HepG2 (cell line): ENCODE results near the gene EVC. TPM values are rescaled to one million over a fixed set of nuclear protein-coding genes. Genes with fewer than 3 reads are reported as not detected.

Experiments
- ATAC-seq: fragments of 200-7000 bp; cut with Tn5 transposase; 3 replicates; pipeline ENCODE4 v1.9.1; 2020; ENCODE audit warnings: mild to moderate bottlenecking, moderate library complexity
- BruUV-seq: library from RNA; stranded (reverse); fragments of 400-500 nt; replicated peaks from 2 replicates; lab custom pipeline; 2021; lab: Mats Ljungman, UMichigan
- CTCF ChIA-PET: fragments of 300-600 bp; formaldehyde crosslinking; extraction: SDS; loops from one replicate; lab custom pipeline; 2021; ENCODE audit warnings: low total read pairs, inconsistent platforms, low intra/inter-chr PET ratio; lab: Yijun Ruan, JAX
- POLR2A ChIA-PET: fragments of 350-600 bp; sonication (Branson Sonifier 250); formaldehyde crosslinking; loops from one replicate; lab custom pipeline; 2020; ENCODE audit warnings: antibody characterized with exemption, inconsistent platforms; lab: Yijun Ruan, JAX
- DNase-seq: peaks from one replicate; pipeline ENCODE4 v3.0.0-alpha.2; 2015; ENCODE audit warnings: low spot score
- FAIRE-seq: peaks from 3 replicates; lab custom pipeline; 2011; peaks lifted over from hg19 to GRCh38; lab: Jason Lieb, UNC
- H2AFZ ChIP-seq: one replicate; pipeline ENCODE4 v1.6.1; 2011; ENCODE audit warnings: low read length, inconsistent platforms
- H3K27ac ChIP-seq: fragments of 300-600 bp; 3 replicates; pipeline ENCODE4 v1.8.0; 2011; ENCODE audit warnings: mixed run types, mild to moderate bottlenecking, mixed read lengths, low read length, inconsistent platforms; ENCODE audit not compliant: insufficient read depth; ENCODE audit errors: extremely low read length
- H3K27me3 ChIP-seq, 2 experiments: fragments of 200-600 bp in 1 of 2; 2 replicates in 1 of 2; 3 replicates in 1 of 2; pipeline versions ENCODE4 v1.6.0 to v1.8.0; 2011; ENCODE audit warnings: low read length in 2 of 2, mild to moderate bottlenecking in 2 of 2, moderate library complexity in 2 of 2, inconsistent platforms in 1 of 2; ENCODE audit not compliant: insufficient read depth in 2 of 2, control insufficient read depth in 1 of 2
- H3K36me3 ChIP-seq, 2 experiments: fragments of 200-600 bp in 1 of 2; replicated peaks in 1 of 2; 2 replicates in 1 of 2; 3 replicates in 1 of 2; pipeline versions ENCODE4 v1.5.1 to v1.8.0; 2011; ENCODE audit warnings: low read length in 2 of 2, inconsistent platforms in 1 of 2; ENCODE audit not compliant: insufficient read depth in 2 of 2, control insufficient read depth in 1 of 2
- H3K4me1 ChIP-seq: 2 replicates; pipeline ENCODE4 v1.5.1; 2012; ENCODE audit warnings: low read length, inconsistent platforms; ENCODE audit not compliant: insufficient read depth
- H3K4me2 ChIP-seq: 2 replicates; pipeline ENCODE4 v1.6.0; 2011; ENCODE audit warnings: low read depth, low read length, inconsistent platforms
- H3K4me3 ChIP-seq, 3 experiments: fragments of 200-600 bp in 1 of 3; sonication (generic), shearing (Covaris generic) in 1 of 3; replicated peaks in 1 of 3; 2 replicates each; pipeline ENCODE4 v1.5.1; 2011 to 2016; ENCODE audit warnings: low read length in 3 of 3, inconsistent platforms in 2 of 3, low read depth in 2 of 3, mild to moderate bottlenecking in 2 of 3, control low read depth in 1 of 3, mixed read lengths in 1 of 3; ENCODE audit not compliant: insufficient read depth in 1 of 3
- H3K79me2 ChIP-seq: one replicate; pipeline ENCODE4 v1.6.1; 2011; ENCODE audit warnings: low read length, inconsistent platforms; ENCODE audit not compliant: insufficient read depth
- H3K9ac ChIP-seq: 2 replicates; pipeline ENCODE4 v1.6.0; 2011; ENCODE audit warnings: mild to moderate bottlenecking, low read depth, low read length, inconsistent platforms; ENCODE audit not compliant: insufficient read depth
- H3K9me3 ChIP-seq: 2 replicates; pipeline ENCODE4 v1.5.1; 2012; ENCODE audit warnings: mild to moderate bottlenecking, low read length
- H4K20me1 ChIP-seq: 2 replicates; pipeline ENCODE4 v1.6.0; 2011; ENCODE audit warnings: inconsistent platforms, mild to moderate bottlenecking, low read length, moderate library complexity; ENCODE audit not compliant: insufficient read depth
- FIP1L1 ChIP-seq: fragments of 200-400 bp; formaldehyde crosslinking; IDR thresholded peaks from 2 replicates; pipeline ENCODE4 v1.6.1; 2018; ENCODE audit warnings: low read depth, mild to moderate bottlenecking, low read length, moderate library complexity, borderline replicate concordance; ENCODE audit not compliant: insufficient read depth
- GABPA ChIP-seq, 2 experiments: IDR thresholded peaks; 2 replicates each; pipeline ENCODE4 v1.6.1; 2011 to 2016; ENCODE audit warnings: low read depth in 2 of 2, low read length in 1 of 2, missing biosample characterization in 1 of 2, missing genetic modification characterization in 1 of 2
- HMG20A ChIP-seq: IDR thresholded peaks from 2 replicates; pipeline ENCODE4 v1.6.1; 2016; ENCODE audit warnings: borderline replicate concordance
- HNRNPH1 ChIP-seq: fragments of 200-400 bp; formaldehyde crosslinking; optimal IDR thresholded peaks from 2 replicates; pipeline ENCODE3; 2017; ENCODE audit warnings: mild to moderate bottlenecking, low read depth, low read length
- MAFG ChIP-seq: sonication (generic); formaldehyde crosslinking; IDR thresholded peaks from 2 replicates; pipeline ENCODE4 v1.5.1; 2020; ENCODE audit warnings: mild to moderate bottlenecking, missing genetic modification reagents
- NFIC ChIP-seq: IDR thresholded peaks from 2 replicates; pipeline ENCODE4 v1.6.1; 2012; ENCODE audit warnings: mild to moderate bottlenecking, low read length, inconsistent platforms
- POLR2G ChIP-seq: fragments of 200-400 bp; formaldehyde crosslinking; IDR thresholded peaks from 2 replicates; pipeline ENCODE4 v1.6.1; 2018; ENCODE audit warnings: mild to moderate bottlenecking, low read depth, low read length, moderate library complexity
- RELA ChIP-seq: sonication (generic); formaldehyde crosslinking; IDR thresholded peaks from 2 replicates; pipeline ENCODE4 v1.4.0; 2020; ENCODE audit warnings: missing genetic modification reagents
- SMAD1 ChIP-seq: sonication (generic); formaldehyde crosslinking; IDR thresholded peaks from 2 replicates; pipeline ENCODE4 v1.4.0; 2020; ENCODE audit warnings: missing genetic modification reagents, low read depth, mild to moderate bottlenecking, borderline replicate concordance
- SOX13 ChIP-seq, 3 experiments: fragments of 450-650 bp in 1 of 3; sonication (generic) in 1 of 3; formaldehyde crosslinking in 1 of 3; IDR thresholded peaks in 2 of 3; conservative IDR thresholded peaks in 1 of 3; 2 replicates each; pipeline versions ENCODE4 v1.5.0 to v1.6.1; 2016 to 2020; ENCODE audit warnings: antibody characterized with exemption in 1 of 3, mild to moderate bottlenecking in 1 of 3, missing compliant biosample characterization in 1 of 3, missing genetic modification reagents in 1 of 3, moderate library complexity in 1 of 3
- TBL1XR1 ChIP-seq: fragments of 150-350 bp; IDR thresholded peaks from 2 replicates; pipeline ENCODE4 v1.6.1; 2014; ENCODE audit warnings: borderline replicate concordance, low read length; ENCODE audit not compliant: partially characterized antibody
- ZFP1 ChIP-seq: IDR thresholded peaks from 2 replicates; pipeline ENCODE4 v1.6.1; 2016
- ZNF598 ChIP-seq: sonication (generic); formaldehyde crosslinking; IDR thresholded peaks from 2 replicates; pipeline ENCODE4 v1.5.1; 2020; ENCODE audit warnings: mild to moderate bottlenecking, missing genetic modification reagents, borderline replicate concordance
- ZSCAN21 ChIP-seq: sonication (generic); formaldehyde crosslinking; IDR thresholded peaks from 2 replicates; pipeline ENCODE4 v1.8.0; 2022; ENCODE audit warnings: mild to moderate bottlenecking, missing genetic modification reagents, moderate library complexity, borderline replicate concordance
- WGBS: methylation state at CpG from one replicate; pipeline ENCODE4 v1.1.6; 2017; ENCODE audit warnings: low lambda C conversion rate; 5-methylcytosine and 5-hydroxymethylcytosine counted together
- in situ Hi-C: cut with HindIII; loops from 2 replicates; pipeline ENCODE4 v1.10.0; 2017; ENCODE audit warnings: low pct_unique_long_range_greater_than_20kb; ENCODE audit not compliant: extremely low pct_ligation_motif_present
- intact Hi-C: fragments of 100-400 bp; cut with micrococcal nuclease; formaldehyde crosslinking; loops from one replicate; pipeline ENCODE4 v1.10.0; 2022; ENCODE audit not compliant: unreplicated experiment
- polyA plus RNA-seq, 8 experiments: library from polyadenylated mRNA; depleted of rRNA in 3 of 8; stranded (reverse) in 7 of 8; unstranded in 1 of 8; fragments of >200 nt; fragmentation: Illumina TruSeq in 4 of 8; extraction: Trizol in 4 of 8; gene quantifications; 2 replicates each; pipeline versions ENCODE4 v1.2.1 to v1.2.3, GENCODE V29; 2011 to 2016; ENCODE audit warnings: low read depth in 4 of 8, missing spikeins in 1 of 8, mixed read lengths in 1 of 8; ENCODE audit not compliant: insufficient read depth in 1 of 8
- total RNA-seq, 5 experiments: library from RNA; depleted of rRNA; stranded (reverse); fragments of >200 nt; fragmentation: Illumina TruSeq; extraction: Trizol; gene quantifications; 2 replicates each; pipeline ENCODE4 v1.2.3, GENCODE V29; 2016; ENCODE audit warnings: low read depth in 1 of 5
- TF ChIP-seq, protein P1 (sequence below), 2 experiments: fragments of 450-650 bp in 1 of 2; sonication (generic) in 1 of 2; formaldehyde crosslinking; IDR thresholded peaks; 2 replicates each; pipeline versions ENCODE4 v1.5.0 to v1.8.0; 2020 to 2022; ENCODE audit warnings: mild to moderate bottlenecking in 1 of 2, missing genetic modification reagents in 1 of 2
- TF ChIP-seq, protein P2 (sequence below): sonication (generic); formaldehyde crosslinking; IDR thresholded peaks from 2 replicates; pipeline ENCODE4 v1.8.0; 2022; ENCODE audit warnings: mild to moderate bottlenecking, missing genetic modification reagents, moderate library complexity

Gene EVC
- total and polyA plus RNA-seq, 2 of the 13 experiments (the other 11 are each of a cell fraction or from before 2014, with no cell fraction given): 3.1 to 4.9 TPM

DNA sequence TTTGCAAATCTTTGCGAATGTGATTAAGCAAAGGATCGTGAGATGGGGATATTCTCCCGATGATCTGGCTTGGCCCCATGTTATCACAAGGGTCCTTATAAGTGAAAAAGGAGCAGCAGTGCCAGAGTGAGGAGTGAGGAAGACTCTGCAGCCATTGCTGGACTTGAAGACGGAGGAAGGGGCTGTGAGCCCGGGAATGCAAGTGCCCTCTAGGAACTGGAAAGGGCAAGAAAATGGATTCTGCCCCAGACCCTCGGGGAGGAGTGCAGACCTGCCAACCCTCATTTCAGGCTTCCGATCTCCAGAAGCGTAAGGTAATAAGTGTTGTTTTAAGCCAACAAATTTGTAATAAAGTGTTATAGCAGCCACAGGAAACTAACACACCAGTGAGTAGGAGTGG is 76.3 kb downstream of the EVC start (continued):
- TF ChIP-seq POLR2G: no peak
- TF ChIP-seq, all 625 proteins: peak for 0

DNA sequence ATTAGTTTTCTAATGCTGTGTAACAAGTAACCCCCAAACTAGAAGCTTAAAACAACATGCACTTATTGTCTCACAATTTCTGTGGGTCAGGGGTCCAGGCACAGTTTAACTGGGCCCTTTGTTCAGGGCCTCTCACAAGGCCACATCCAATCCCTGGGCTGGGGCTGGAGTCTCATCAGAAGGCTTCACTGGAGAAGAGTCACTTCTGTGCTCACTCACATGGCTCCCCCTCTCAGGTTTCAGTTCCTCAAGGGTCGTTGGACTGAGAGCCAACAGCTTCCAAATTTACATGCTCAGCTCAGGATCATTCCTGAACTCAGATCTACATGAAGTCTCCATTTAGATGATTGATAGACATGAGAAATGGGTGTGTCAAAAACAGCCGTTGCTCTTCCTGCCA is 77.1 kb downstream of the EVC start:
- Histone ChIP-seq H3K4me2 (no peak overlapping the region), H2AFZ (no peak overlapping the region), H3K36me3 (peaks cover 14 to 38% of the 10 kb centered on the region in 2 experiments), H3K9me3 (no peaks in the 10 kb centered on the region), H3K27ac (no peak overlapping the region), H3K4me1 (no peaks in the 10 kb centered on the region), H3K9ac (no peak overlapping the region), H3K79me2 (no peaks in the 10 kb centered on the region), H3K4me3 (no peak overlapping the region), H4K20me1 (no peaks in the 10 kb centered on the region), H3K27me3 (no peaks in the 10 kb centered on the region; a peak in 1 of 5 replicates)
- in situ Hi-C loops (no loop called here), intact Hi-C loops (no loop called here)
- CTCF ChIA-PET: no interaction called here
- FAIRE-seq (no peak), DNase-seq (no peak), ATAC-seq (no peak)
- no peak for TF ChIP-seq MAFG
- 80% methylated on average over 2 of the region's 2 CpGs for WGBS
- BruUV-seq: no TSS peak
- POLR2A ChIA-PET: no interaction called here

DNA sequence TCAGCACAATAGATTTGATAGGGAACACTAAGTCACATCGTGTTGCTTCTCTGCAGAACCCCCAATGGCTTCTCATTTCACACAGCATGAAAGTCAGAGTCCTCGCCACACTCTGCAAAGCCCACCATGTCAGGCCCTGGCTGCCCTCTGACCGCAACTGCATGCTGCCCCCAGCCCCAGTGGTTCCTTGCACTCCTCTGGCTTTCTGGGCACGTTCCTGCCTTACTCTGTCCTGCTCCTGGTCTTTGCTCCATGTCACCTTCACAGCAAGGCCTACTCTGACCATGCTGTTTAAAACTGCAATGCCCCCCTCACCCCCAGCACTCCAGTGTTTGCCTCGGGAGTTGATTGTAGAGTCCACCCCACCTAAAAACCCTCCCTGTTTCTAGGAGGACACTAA is 78.1 kb downstream of the EVC start:
- DNase-seq (no peak), ATAC-seq (no peak), FAIRE-seq (no peak)
- H3K4me3 ChIP-seq: no peak overlapping the region
- H3K4me2 ChIP-seq: no peak overlapping the region
- H3K79me2 ChIP-seq: no peaks in the 10 kb centered on the region
- BruUV-seq: no TSS peak
- ChIA-PET POLR2A (no interaction called here), CTCF (no interaction called here)
- H3K9ac ChIP-seq: no peak overlapping the region
- H3K36me3 ChIP-seq: peaks cover 13 to 33% of the 10 kb centered on the region in 2 experiments; a peak in 4 of 5 replicates
- H2AFZ ChIP-seq: no peak overlapping the region
- H3K9me3 ChIP-seq: no peaks in the 10 kb centered on the region
- H3K4me1 ChIP-seq: no peaks in the 10 kb centered on the region
- in situ Hi-C loops: no loop called here
- H3K27me3 ChIP-seq: no peaks in the 10 kb centered on the region; a peak in 1 of 5 replicates
- H4K20me1 ChIP-seq: no peaks in the 10 kb centered on the region
- H3K27ac ChIP-seq: no peak overlapping the region
- 85% methylated on average over 5 of the region's 5 CpGs for WGBS
- intact Hi-C loops: no loop called here
- TF ChIP-seq ZNF598 (CRISPR knock-in tag) (no peak), SOX13 (IDR thresholded peaks at IDR 0.05) (no peak), SOX13 (CRISPR knock-in tag; conservative IDR thresholded peaks at IDR 0.05 in 1 of 2, IDR thresholded peaks at IDR 0.05 in 1 of 2) (no peak), TBL1XR1 (no peak), SMAD1 (CRISPR knock-in tag) (no peak), ZSCAN21 (CRISPR knock-in tag) (no peak), ZFP1 (CRISPR knock-in tag) (no peak), NFIC (no peak), HMG20A (no peak), RELA (CRISPR knock-in tag) (no peak), FIP1L1 (no peak), HNRNPH1 (no peak), GABPA (IDR thresholded peaks at IDR 0.05; ENCODE audit: low read depth, low read length) (no peak), GABPA (CRISPR knock-in tag; IDR thresholded peaks at IDR 0.05; ENCODE audit: low read depth) (no peak)
- TF ChIP-seq, protein P1, sequence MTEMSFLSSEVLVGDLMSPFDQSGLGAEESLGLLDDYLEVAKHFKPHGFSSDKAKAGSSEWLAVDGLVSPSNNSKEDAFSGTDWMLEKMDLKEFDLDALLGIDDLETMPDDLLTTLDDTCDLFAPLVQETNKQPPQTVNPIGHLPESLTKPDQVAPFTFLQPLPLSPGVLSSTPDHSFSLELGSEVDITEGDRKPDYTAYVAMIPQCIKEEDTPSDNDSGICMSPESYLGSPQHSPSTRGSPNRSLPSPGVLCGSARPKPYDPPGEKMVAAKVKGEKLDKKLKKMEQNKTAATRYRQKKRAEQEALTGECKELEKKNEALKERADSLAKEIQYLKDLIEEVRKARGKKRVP (CRISPR knock-in tag; IDR thresholded peaks at IDR 0.05): no peak
- TF ChIP-seq, protein P2, sequence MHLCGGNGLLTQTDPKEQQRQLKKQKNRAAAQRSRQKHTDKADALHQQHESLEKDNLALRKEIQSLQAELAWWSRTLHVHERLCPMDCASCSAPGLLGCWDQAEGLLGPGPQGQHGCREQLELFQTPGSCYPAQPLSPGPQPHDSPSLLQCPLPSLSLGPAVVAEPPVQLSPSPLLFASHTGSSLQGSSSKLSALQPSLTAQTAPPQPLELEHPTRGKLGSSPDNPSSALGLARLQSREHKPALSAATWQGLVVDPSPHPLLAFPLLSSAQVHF (CRISPR knock-in tag): no peak
